HCEC 1CT (cell line): ENCODE data around the gene SHB.

Experiments
- DNase-seq: peaks from one replicate; pipeline ENCODE4 v3.0.0-alpha.2; 2017

The SHB gene

DNA sequence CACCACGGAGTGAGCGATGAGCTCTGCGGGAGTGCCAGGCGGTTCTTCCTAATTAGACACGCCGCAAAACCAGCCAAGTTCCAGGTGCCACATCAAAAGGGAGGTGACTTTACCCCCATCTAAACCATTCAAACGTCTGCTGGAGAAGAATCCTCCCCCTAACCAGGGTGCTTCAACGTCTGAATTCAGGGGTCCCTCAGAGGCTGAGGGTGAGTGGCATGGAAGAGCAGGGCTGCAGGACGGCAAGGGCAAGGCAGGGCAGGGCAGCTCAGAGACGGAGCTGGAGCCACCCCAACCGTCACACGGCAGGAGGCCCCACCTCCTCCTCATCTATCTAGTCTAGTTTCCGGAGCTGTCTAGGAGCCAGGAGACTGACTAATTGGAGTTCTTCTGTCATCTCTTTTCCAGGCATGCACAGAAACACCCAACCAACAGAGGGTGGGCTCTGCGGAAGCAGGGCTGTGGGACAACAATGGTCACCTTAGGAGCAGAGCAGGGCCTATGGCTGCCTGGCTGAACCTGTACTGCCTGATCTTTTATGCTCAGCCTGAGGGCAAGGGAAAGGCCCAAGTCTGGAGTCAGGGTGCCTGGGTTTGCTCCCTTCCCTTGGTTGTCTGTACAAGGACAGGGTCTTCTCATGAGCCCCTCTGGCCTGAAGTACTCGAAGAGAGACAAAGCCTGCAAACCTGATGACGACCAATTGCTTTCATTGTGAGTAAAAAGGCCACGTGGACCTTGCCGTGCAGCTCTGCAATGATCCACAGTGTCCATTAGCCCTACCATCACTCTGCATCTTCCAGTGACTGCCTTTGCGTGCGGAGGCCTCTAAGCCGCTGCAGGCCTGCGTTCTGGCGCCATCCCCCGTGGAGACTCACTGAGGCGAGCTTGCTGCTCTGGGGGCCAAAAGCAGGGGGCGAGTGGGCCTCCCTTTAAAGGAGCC, 84.1 kb downstream of the SHB start:
- DNase-seq, result peak; percentile 58

DNA sequence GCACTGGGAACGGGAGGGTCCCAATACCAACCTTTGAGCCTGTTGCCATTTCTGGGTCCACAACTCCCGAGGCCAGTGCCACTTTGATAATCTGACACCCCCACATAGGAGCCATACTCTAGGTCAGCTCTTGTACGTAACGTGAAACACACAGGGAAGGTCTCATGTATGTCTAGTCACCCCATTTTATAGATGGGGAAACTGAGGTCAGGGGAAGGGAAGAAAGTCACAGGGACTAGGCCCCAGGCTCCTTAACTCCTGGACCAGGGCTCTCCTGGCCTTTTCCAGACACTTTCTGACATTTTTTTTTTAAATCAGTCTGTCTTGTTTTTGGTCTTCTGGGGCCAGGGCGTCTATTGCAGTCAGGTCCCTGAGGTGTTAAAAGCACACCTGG, 84.8 kb downstream of the SHB start:
- no peak for DNase-seq

DNA sequence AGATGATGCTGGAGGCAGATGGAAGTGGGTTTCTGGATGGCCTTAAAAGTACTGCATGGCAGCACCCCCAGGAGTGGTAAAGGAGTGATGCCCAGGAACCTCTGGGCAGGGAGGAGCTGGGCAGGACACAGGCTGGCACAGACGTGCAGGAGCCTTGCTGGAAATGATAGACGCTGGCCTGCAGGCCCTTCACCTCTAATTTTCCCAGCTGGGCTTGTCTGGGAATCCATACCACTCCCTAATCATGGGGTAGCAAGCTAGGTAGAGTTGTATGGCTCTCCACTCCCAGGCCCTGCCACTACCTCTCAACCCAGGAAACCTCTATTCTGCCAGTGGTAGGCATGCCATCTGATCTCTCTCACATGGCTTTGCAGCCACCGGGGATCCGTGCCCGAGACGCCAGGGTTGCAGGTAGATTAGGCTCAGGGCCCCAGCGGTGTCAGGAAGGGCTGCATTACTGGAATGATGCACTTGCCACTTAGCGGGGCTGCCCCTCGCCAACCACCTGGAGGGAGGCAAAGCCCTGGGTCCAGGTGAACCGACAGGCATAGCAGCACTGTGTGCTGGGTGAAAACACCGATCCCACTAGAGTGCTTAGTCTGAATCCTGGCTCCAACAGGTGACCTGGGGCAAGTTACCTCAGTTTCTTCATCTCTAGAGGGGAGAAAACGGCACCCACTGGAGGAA, 85.5 kb downstream of the SHB start:
- no peak for DNase-seq

DNA sequence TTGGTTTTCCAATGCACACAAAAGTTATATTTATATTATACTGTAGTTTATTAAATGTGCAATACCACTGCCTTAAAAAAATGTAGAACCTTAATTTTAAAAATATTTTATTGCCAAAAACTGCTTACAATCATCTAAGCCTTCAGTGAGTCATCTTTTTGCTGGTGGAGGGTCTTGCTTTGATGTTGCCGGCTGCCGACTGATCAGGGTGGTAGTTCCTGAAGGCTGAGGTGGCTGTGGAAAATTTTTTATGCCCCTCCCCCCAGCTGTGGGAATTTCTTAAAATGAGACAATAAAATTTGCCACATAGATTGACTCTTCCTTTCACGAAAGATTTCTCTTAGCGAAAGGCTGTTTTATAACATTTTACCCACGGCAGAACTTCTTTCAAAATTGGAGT, 89.2 kb downstream of the SHB start:
- no peak for DNase-seq

DNA sequence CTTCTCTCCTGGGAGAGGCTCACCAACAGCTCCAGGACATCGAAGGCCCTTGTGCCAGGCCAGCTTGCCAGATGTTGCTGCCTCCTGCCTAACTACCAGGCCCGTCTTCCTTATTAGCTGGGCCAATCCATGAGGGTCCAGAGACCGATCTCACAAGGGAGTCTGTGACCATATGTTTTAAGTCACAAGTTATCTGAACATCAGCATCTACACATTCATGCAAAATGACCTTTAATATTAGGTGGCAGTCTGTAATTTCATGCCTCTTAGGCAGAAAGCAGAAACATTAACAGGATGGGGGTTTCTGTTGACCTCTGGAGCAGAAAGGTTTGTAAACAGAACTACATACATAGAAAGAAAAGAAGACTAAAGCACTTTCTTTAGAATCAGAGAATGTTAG, 90.0 kb downstream of the SHB start:
- DNase-seq, result no peak

DNA sequence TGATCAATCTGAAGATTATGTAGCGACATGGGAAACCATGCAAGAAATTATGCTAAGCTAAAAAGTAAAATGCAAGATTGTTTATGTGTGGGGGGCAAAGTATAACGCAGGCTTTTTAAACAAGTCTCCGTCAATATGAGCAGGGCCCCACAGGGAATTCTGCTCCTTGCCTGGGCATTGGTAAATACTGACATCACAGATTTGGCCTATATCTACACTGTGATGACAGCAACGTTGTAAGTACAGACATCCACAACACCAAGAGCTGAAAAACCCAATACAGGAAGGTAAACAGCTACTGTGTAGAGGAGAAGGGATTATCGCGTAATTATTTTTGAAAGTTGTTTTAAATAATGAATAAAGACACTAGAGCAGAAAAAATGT, 90.6 kb downstream of the SHB start:
- no peak for DNase-seq

DNA sequence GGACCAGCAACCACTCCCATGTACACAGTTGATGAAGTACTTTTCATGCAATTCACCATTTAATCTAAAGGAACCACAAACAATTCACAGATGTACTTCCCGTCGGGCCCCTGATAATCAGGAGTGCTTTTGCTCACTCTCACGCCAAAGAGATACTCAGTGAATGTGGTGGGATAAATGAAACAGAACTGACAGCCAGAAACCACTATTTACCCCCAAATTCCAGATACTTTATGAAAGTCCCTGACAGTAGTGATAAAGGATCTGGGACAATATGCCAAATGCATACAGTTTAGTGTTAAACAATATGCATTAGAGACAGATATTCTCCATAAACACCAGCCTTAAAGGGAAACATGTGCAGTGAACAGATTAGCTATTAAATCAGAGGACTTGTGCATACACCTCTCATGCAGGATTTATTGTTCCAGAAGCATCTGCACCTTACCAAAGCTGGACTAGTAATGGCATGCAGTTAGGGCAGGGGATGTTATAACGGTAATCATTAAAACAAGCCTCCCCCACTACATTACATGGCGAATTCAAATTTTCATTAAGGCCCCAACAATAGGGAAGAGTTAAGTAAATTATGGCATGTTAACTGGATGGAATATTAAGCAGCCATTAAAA, 91.1 kb downstream of the SHB start:
- DNase-seq, result no peak

DNA sequence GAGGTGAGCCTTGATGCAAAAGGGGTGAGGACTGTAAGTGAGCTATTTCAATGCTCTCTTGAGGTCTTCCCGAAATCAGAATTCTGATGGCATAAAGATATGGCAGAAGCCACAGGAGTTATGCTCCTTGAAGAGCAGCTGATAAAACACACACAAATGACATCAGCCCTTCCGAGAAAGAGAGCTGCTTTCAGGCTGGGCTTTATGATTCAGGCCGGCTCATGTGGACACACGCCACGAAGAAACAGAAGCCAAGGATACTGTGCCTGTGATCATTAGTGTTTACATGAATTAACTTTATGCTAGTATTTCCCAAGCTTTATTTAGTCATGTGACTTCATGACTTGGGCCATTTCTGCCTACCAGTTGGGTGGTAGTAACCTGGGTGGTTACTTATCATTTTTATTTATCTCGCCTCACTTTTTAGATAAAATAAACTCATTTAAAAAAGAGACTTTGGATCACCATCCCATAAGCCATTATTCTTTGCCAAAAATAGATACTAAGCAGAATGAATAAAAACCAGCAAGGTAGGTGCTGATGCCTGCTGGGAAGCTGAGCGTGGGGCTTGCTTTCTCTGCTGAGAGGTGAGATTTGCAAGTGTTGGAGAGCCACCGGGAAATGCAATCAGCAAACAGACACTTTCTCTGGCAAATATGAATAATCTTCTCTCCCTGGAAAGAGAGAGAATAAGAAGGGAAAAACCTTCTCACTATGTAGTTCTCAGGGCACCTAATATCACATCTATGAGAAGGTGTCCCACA, 92.1 kb downstream of the SHB start:
- peak; percentile 75 for DNase-seq

DNA sequence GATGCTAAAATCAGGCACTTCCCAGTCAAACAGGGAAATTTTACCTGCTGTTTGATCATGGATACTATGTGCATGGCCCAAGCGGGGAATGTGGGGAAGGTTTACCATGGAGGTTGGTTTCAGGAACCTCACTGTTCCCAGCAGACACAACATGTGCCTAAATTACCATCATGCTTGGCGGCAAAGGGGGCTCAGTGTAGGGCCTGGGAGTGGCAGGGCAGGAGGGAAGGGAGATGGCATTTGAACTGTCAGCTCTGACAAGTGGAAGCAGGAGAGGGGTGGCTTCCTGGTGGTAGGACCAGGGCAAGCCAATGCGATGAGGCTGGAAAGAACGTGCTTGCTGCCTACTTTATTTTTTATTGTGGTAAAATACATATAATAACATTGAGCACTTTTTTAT, 93.4 kb downstream of the SHB start:
- no peak for DNase-seq

DNA sequence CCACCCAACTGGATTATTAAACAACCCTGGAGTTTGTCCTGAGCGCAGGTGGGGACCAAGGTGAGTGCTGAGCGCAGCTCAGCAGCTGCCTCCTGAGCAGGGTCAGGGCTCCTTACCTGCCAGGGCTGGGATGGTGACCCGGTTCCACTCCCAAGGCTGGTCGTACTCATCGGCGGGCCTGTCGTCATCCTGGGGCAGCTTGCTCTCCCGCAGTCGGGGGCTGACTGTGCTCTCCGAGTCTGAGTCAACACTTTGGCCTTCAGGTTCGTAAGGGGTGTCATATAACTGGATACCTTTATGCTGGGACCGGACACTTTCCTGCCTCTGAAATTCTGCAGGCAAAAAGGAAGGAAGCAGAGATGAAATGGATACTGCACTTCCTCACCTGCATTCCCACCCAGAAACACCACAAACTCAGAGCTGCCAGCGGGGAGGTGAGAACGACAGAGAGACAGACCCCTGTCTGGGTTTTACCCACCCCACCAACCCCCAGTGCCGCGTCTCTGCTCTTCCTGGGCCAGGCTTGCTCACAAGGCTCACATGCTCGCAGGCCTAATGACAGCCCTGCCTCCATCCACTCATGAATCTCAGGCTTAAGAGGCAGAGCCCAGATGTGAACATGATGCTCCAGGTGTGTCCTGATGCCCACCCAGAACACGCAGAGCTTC, 94.4 kb downstream of the SHB start:
- DNase-seq, result no peak

DNA sequence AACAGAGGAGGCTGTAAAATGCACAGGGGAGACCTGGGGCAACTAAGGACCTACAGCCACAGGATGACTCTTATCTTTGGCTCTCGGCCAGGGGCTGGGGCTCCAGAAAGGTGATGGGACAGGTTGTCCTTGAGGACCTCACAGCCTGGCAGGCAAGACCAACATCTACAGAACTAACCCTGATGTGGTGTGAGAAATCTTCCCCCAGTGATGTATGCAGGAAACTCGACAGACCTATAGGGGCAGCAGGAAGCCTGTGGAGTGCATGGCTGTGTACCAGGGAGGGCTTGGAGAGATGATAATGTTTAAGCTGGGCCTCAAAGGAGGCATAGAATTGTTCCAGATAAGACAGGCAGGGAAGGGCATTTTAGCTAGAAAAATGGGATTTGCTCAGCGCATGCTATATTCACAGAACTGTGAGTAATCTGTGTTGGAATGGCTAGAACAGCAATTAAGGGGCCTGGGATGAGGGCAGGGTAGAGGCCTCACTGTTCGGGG, 96.6 kb downstream of the SHB start:
- DNase-seq, result no peak

DNA sequence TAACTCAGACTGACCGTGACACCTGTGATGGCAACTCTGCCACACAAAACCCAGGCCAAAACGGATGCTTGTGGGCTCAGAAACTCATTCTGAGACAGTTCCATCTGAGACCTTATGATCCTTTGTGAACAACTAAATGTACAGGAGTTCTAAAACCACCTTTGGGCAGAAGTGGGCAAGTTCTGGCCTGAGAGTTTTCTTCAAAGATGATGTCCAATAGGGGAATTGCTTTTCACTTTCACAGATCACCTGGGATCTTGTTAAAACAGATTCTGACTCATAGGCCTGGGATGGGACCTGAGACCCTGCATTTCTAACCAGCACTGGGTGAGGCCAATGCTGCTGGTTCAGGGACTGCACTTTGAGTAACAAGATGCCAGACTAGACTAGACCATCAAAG, 97.3 kb downstream of the SHB start:
- DNase-seq, result no peak

DNA sequence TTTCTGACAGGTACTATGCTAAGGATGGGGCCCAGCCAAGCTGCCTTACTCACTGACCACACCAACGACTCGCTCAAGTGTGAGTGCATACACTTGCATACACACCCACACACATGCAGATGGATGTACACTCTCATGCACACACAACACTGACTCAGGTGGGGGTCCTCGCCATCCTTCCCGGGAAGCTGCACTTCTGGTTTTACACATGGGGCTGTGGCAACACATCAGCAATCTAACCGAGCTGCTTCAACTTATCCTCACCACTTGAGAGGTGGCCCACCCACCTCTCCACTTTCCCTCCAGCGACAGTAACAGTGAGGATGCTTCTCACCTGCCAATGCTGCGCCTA, 97.9 kb downstream of the SHB start:
- DNase-seq, result no peak

DNA sequence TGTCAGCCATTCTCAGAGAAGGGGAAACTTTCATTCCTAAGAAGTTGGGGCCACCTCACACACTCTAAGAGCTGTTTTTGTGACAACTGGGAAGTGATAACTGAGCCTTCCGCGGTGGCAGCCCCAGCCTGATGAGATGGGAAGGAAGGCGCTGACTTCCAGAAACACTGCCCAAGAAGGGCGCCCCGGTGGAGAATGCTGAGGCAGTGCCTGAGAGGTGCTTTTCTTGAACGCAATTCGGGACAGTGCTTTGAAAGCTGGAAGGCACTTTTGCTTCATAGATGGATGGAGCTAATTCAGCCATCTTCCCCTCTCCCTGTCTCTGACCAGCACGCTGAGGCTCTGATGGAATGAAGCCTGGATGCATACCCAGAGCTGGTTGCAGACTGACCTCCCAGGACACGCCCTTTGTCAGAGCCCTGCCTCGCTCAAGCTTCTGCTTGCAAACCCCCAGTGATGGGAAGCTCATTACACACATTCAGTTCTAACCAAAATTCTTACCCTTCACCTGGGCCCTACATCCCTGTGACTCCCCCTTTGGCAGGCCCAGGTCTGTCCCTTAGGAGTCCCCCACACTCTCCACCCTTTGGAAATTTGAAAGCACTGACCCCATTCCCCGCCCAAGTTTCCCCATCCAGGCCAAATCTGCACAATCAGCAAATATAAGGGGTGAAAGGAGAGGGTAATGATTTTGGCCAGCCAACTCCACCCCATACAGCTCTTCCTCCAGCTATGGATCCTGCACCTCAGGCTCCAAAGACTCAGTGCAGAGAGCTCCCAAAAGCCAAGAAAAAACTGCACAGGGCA, 98.5 kb downstream of the SHB start:
- DNase-seq, result no peak

DNA sequence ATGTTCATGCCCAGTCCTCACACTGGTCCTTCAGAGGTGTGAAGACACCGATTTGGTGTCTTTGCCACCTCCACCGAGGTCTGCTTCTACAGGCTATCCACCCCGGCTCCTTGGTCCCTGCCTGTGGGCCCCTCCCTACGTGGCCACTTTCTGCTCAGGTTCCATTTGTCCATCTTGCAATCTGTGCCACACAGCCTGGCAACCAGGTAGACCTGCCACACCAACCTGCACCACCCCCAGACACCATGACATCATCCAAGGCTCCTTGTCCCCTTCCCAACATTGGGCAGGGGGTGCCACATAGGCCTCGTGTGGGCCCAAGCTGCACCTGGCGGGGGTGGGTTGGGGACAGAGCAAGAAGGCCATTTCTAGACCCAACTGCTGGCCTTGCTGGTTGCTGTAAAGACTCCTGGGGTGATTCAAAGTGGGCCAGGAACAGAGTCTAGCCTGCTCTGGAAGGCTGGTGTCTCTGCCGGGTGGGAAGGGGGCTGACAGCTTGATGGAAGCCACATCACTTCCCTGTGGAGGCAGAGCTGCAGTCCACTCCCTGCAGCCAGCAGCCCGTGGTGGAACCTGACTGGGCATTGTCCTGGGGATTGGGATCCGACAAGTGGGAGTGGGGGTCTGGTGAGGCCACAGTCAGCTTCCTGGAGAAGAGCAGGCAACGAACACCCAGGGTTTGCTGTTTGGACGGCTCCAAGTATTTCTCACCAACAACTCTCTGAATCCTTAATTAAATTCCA, 99.3 kb downstream of the SHB start:
- no peak for DNase-seq

DNA sequence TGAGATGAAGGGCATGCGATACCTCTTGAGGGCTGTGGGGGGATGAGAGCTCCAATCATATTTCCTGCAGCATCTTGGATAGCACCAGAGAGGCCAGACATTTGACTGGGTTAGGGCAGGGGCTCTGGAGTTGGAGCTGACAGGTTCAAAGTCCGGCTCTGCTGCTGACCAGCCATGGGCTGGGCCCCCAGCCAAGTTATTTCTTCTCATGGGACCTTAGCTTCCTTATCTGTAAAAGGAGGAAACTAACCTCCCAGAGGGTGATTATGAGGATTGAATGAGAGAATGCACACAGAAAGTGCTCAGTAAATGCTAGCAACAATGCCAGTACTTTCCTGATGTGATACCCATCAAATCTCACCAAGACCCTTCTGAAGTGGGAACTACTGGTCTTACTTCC, 99.9 kb downstream of the SHB start:
- DNase-seq, result no peak

DNA sequence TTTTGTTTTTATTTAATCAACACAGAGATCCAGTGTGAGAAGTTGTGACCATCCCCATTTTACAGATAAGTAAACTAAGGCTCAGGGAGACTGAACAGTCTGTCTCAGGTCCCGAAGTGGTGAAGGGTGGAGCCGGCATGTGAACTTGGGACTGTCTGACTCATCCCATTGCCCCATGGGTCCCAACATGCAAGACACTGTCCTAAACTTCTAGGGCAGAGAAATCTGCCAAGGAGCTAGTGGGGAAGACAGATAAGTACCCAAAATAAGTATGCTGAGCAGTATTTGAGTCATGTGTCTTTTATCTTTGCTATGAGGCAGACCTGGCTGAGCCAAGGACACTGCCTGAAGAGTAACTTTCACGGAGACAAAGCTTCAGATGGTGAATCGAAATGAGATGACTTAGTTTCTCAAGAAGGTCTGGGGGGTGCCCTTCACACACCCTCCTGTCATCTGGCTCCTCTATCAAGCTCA, 100.8 kb downstream of the SHB start:
- peak; percentile 52 for DNase-seq

DNA sequence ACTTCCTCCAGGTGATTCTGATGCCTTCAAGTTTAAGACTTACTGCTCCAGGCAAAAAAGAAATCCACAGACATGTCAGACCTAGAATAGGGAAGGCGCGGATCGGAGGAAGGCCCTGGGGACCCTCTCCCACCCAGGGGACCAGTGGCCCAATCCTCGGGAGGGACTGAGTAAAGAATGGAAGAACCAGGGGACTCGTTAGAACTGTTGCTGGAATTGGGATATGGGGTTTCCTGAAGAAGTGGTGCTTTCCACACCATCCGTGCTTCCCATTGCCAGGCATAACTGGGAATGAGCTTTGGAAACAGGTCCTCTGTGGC, 101.3 kb downstream of the SHB start:
- no peak for DNase-seq

DNA sequence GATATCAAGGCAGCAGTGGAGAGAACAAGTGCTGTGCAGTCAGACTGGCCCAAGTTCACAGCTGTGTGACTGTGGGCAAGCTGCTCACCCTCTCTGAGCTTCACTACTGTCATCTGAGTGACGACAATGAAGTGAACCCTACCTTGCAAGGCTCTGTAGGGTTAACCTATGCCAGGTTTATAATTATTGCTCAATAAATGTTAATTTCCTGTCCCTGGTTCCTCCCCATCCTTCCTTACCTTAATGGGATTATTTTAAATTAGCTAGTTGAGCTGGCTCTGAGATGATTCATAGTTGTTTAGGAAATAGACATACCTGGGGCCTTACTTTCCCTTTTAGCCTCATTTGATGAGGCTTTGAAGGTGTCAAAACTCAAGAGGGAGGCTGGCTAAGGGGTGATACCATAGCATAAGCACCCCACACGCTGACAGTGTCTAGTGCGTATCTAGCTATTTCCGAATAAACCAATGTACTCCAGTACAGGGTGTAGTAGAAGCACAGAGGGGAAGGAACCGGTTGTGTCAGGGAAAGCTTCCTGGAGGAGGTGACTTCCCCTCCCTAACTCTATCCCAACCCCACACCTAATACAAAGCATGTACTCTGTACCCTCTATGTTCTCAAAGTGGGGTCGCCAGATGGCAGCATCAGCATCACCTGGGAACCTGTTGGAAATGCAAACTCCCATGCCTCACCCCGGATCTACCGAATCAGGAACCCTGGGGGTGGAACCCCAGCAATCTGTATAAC, 101.8 kb downstream of the SHB start:
- DNase-seq, result no peak

DNA sequence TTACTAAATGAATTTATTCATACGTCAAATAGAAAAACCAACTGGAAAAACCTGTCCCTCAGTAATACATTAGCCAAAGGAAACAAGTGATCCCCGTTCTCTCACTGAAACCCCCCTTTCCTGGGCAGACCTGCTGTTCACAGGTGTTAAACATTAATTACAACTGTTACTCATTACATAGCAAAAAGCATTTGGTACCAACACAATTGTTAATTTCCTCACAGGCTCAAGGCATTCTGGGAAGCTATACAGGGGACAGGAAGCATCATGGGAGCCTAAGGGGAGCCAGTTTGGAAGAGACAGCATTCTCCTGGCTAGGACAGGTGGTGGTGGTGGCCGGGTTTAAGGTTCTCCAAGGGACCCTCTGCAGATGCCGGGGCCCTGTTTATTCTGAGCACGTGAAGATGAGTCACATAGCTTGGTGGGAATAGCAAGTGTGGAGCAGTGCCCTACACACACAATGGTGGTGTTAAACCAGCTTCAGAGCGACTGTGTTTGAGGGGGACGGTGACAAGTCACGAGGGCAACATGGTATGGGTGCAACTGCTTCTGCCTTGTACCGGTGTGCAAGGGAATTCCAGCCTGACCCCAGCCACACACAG, 102.5 kb downstream of the SHB start:
- no peak for DNase-seq
